NCI-H526 treated with DMSO at 0.1 percent for 48 hours (cell line): ENCODE measurements around the gene CYP4F8.
"Not testable (repeated sequence)": the region's sequence is repeated elsewhere in the genome, so short reads cannot be mapped to it uniquely, and the experiment has no call there.

Source experiments
- DNase-seq: peaks from one replicate; lab custom pipeline; 2025; lab: John Stamatoyannopoulos, UW

CYP4F8 gene

DNA sequence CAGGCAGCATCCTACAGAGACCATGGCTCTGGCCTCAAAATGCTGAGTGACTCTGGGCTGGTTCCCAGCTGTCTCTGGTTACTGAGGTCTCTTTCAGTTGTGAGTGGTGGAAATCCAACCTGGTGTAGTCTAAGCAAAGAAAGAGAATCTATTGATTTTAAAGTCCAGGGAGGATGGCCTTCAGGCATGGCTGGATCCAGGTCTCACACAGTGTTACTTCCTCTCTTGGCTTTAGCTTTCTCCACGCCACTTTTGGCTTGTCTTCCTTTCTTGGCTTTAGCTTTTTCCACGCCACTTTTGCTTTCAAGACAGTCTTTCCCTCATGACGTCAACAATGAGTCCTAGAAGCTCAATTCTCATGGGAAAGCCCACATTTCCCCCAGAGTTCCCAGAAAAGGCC lies 29.8 kb downstream of the CYP4F8 start:
- no peak for DNase-seq

- DNase-seq, result no peak
Measured at GRCh38 chr19:15649526-15649925, 34.5 kb downstream of the CYP4F8 start.

DNA sequence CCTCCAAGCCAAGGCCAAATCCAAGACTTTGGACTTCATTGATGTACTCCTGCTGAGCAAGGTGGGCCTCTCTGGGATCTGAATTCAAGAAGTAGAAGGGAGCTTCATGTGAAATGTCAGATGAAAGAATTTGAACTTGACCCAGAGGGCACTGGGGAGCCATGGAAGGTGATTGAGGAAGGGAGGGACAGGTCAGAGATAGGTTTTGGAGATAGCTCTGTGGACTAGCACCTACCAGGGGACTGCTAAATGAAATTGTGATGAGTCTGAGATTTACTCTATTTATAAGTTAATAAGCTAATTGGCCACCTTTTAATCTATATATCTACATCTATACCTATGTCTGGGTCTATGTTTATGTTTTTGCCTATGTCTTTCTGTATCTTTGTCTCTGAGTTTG lies 35.1 kb downstream of the CYP4F8 start:
- not testable (repeated sequence) for DNase-seq

DNA sequence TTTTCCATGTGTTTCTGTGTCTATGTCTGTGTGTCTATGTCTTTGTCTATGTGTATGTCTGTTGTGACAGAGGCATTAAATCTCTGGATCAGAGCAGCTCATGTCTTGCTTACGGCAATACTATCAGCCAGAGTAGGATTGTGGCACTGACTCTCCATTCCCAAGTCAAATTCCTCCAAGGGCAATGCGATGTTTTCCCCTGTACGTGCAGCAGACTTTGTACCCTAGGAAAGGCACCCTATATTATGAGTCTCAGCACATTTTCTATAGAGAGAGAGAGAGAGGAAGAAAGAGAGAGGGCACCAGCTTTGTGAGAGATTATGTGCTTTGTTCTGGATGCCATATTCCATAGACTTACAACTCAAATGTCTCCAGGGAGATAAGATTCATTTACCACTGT lies 36.8 kb downstream of the CYP4F8 start:
- no peak for DNase-seq

- no peak for DNase-seq
Measured at GRCh38 chr19:15652559-15653278, 37.7 kb downstream of the CYP4F8 start.

DNA sequence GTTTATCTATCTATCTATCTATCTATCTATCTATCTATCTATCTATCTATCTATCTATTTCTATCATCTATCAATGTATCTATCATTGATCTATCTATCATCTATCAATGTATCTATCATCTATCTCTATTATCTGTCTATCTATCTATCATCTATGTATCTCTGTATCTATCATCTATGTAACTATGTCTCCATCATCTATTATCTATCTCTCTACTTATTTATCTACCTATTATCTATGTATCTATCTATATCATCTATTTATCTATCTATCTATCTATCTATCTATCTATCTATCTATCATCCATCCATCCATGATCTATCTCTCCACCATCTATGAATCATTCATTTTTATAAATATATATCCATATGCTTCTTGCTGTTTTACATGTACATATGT lies 41.4 kb downstream of the CYP4F8 start:
- DNase-seq, result no peak

- DNase-seq, result no peak
Measured at GRCh38 chr19:15663247-15663646, 48.2 kb downstream of the CYP4F8 start.

DNA sequence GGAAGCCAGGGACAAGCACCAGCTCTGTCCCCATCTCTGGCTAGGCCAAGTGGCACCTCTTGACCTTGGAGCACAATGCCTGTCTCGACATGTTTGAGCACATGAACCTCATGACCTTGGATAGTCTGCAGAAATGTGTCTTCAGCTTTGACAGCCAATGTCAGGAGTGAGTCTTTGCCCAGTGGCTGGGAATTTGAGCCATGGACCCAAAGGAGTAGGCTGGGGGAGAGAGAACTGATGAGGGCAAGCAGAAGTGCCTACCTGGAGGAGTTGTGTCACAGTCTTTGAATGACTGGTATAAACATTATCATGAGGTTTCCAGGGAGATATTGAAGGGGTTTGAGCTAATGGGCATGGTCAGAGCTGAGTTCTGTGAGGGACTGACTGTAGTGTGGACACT lies 51.2 kb downstream of the CYP4F8 start:
- no peak for DNase-seq

DNA sequence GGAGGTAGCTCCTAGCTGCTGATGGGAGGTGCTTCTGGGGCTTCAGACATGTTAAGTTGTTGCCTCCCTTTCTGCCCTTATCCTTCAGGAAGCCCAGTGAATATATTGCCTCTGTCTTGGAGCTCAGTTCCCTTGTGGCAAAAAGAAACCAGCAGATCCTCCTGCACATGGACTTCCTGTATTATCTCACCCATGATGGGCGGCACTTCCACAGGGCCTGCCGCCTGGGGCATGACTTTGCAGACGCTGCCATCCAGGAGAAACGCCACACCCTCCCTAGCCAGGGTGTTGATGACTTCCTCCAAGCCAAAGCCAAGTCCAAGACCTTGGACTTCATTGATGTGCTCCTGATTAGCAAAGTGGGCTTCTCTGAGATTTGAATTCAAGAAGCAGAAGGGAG lies 51.9 kb downstream of the CYP4F8 start:
- no peak for DNase-seq

GRCh38 chr19:15669440-15669839 lies 54.4 kb downstream of the CYP4F8 start:
- no peak for DNase-seq

- no peak for DNase-seq
Measured at GRCh38 chr19:15669891-15670290, 54.9 kb downstream of the CYP4F8 start.

GRCh38 chr19:15671237-15671821 lies 56.3 kb downstream of the CYP4F8 start:
- no peak for DNase-seq

- DNase-seq, result no peak
Measured at GRCh38 chr19:15671891-15672579, 57.0 kb downstream of the CYP4F8 start.

DNA sequence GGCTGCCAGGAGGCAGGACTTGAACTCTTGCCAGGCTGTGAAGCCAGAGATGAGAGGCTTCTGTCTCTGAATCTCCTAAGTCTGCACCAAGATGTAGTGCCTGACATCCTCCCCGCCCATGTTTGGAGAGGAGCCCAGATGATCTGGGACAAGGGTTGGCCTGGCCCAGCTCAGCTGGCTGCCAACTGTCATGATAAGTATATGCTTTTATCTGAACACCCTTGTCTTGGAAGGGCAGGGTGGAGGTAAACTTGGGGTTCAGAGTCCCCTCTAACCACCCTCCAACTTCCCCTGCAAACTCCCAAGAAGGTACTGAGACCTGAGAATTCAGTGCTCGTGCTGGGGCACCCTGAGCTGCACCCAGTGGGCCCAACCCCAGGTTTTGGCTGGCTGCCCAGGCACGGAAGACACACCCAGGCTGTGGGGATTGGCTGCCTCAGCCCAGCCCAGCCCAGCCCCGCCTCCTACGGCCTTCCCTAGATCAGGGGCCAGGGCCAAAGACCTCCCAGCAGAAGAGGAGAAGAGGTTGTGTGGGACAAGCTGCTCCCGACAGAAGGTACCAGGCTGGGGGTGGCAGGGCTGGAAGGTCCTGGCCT lies 57.7 kb downstream of the CYP4F8 start, which contains the start of gene CYP4F12:
Gene CYP4F12 (plus strand): TSS at position 508 of the 596 bp plus-strand sequence. CDS start 443 bp downstream, outside the sequence.
- DNase-seq, result no peak

GRCh38 chr19:15673176-15673654 lies 58.2 kb downstream of the CYP4F8 start:
- no peak for DNase-seq

GRCh38 chr19:15675560-15675959 lies 60.5 kb downstream of the CYP4F8 start:
- DNase-seq, result no peak

DNA sequence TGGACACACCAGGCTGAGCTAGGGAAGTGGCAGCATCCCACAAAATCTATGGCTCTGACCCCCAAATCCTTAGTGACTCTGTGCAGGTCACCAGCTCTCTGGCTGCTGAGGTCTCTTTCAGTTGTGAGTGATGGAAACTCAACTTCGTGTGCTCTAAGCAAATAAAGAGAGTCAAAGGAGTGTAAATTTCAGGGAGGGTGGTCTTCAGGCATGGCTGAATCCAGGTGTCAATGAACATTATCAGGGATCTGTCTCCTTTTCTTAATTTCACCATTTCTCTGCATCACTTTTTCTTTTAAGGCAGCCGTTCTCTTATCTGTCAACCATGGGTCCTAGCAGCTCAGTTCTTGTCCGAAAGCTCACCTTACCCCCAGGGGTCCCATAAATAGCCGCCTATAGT lies 64.1 kb downstream of the CYP4F8 start:
- no peak for DNase-seq

DNA sequence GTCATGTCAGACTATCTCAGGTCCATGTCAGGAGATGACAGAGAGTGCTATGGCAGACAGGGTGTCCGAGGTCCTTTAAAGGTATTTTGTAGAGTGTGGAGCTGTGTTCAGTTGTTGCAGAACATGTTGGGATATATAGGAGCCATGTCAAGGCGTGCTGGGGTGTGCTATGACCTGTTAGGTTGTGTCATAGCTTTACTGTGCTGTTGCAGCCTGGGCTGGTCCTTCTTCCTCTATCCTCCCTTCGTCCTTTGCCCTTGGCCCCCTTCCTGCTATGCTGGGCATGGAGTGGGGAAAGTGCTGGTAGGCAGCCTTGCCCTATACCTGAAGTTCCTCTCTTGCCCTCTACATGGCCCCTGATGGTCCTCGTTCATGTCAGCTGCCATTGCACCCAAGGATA lies 64.8 kb downstream of the CYP4F8 start:
- not testable (repeated sequence) for DNase-seq
